H1 (cell line): ENCODE results near the gene EGFLAM. TPM values are rescaled to one million over a fixed set of nuclear protein-coding genes. Genes with fewer than 3 reads are reported as not detected.

Experiments
- CTCF ChIA-PET: fragments of 300-600 bp; sonication (Branson Sonifier 250); formaldehyde crosslinking; loops from one replicate; lab custom pipeline; 2021; ENCODE audit not compliant: partially characterized antibody; lab: Charles Lee
- POLR2A ChIA-PET: fragments of 300-600 bp; sonication (Branson Sonifier 250); formaldehyde crosslinking; loops from one replicate; lab custom pipeline; 2021; ENCODE audit warnings: inconsistent platforms; ENCODE audit not compliant: partially characterized antibody; lab: Charles Lee
- DNase-seq, 2 experiments: peaks; one replicate each; pipeline versions ENCODE4 v3.0.0 to v3.0.0-alpha.2; 2010 to 2022; ENCODE audit warnings: low spot score in 2 of 2, low read depth in 1 of 2, mixed read lengths in 1 of 2
- FAIRE-seq: peaks from 2 replicates; lab custom pipeline; 2011; peaks lifted over from hg19 to GRCh38; lab: Jason Lieb, UNC
- H2AFZ ChIP-seq: 2 replicates; pipeline ENCODE4 v1.8.1; 2012; ENCODE audit warnings: low read length, inconsistent platforms
- H2AK5ac ChIP-seq: 2 replicates; pipeline ENCODE4 v1.6.1; 2013; ENCODE audit warnings: low read depth, low read length
- H2BK120ac ChIP-seq: replicated peaks from 2 replicates; pipeline ENCODE3; 2013; ENCODE audit warnings: low read depth, low read length, inconsistent platforms
- H2BK12ac ChIP-seq: 2 replicates; pipeline ENCODE4 v1.6.1; 2013; ENCODE audit warnings: low read depth, low read length
- H2BK15ac ChIP-seq: 2 replicates; pipeline ENCODE4 v1.6.1; 2013; ENCODE audit warnings: low read length
- H2BK20ac ChIP-seq: 2 replicates; pipeline ENCODE4 v1.6.1; 2013; ENCODE audit warnings: low read length
- H2BK5ac ChIP-seq: 2 replicates; pipeline ENCODE4 v1.6.1; 2013; ENCODE audit warnings: low read depth, low read length
- H3K14ac ChIP-seq: 2 replicates; pipeline ENCODE4 v1.6.1; 2013; ENCODE audit warnings: inconsistent platforms; ENCODE audit not compliant: insufficient read length
- H3K18ac ChIP-seq: 2 replicates; pipeline ENCODE4 v1.6.1; 2013; ENCODE audit warnings: low read length; ENCODE audit errors: extremely low read depth
- H3K23ac ChIP-seq: 2 replicates; pipeline ENCODE4 v1.6.1; 2013; ENCODE audit warnings: inconsistent platforms; ENCODE audit not compliant: insufficient read length
- H3K23me2 ChIP-seq: 2 replicates; pipeline ENCODE4 v1.6.1; 2013; ENCODE audit warnings: low read depth, low read length
- H3K27ac ChIP-seq: 2 replicates; pipeline ENCODE4 v1.6.1; 2011; ENCODE audit warnings: low read depth, low read length, inconsistent platforms
- H3K27me3 ChIP-seq, 4 experiments: replicated peaks in 1 of 4; 1 replicate in 1 of 4; 2 replicates in 3 of 4; pipeline versions ENCODE4 v1.6.1 to v1.8.1; 2011 to 2013; ENCODE audit warnings: low read length in 3 of 4, mild to moderate bottlenecking in 3 of 4, inconsistent platforms in 2 of 4, mixed read lengths in 2 of 4, moderate library complexity in 1 of 4; ENCODE audit not compliant: control insufficient read depth in 3 of 4, insufficient read depth in 3 of 4; ENCODE audit errors: extremely low read depth in 1 of 4
- H3K36me3 ChIP-seq, 4 experiments: 2 replicates each; pipeline versions ENCODE4 v1.6.1 to v1.8.1; 2011 to 2013; ENCODE audit warnings: mild to moderate bottlenecking in 4 of 4, low read length in 3 of 4, moderate library complexity in 2 of 4, control low read depth in 1 of 4, inconsistent platforms in 1 of 4; ENCODE audit not compliant: insufficient read depth in 4 of 4, control insufficient read depth in 2 of 4
- H3K4ac ChIP-seq: replicated peaks from 2 replicates; pipeline ENCODE3; 2013; ENCODE audit warnings: low read length, low read depth, mixed read lengths, inconsistent platforms; ENCODE audit not compliant: insufficient read length
- H3K4me1 ChIP-seq, 4 experiments: replicated peaks in 1 of 4; 1 replicate in 1 of 4; 2 replicates in 3 of 4; pipeline versions ENCODE4 v1.6.1 to v1.8.1; 2011 to 2013; ENCODE audit warnings: low read length in 3 of 4, inconsistent platforms in 2 of 4, mixed read lengths in 1 of 4; ENCODE audit not compliant: insufficient read depth in 4 of 4, control insufficient read depth in 3 of 4
- H3K4me2 ChIP-seq, 2 experiments: 2 replicates each; pipeline versions ENCODE4 v1.6.1 to v1.8.1; 2011 to 2013; ENCODE audit warnings: low read depth in 2 of 2, low read length in 2 of 2, control low read depth in 1 of 2, inconsistent platforms in 1 of 2, mild to moderate bottlenecking in 1 of 2; ENCODE audit not compliant: insufficient read depth in 1 of 2
- H3K4me3 ChIP-seq, 4 experiments: fragments of 200-600, 300-600 bp in 1 of 4; sonication (generic), shearing (Covaris generic), sonication (Bioruptor Twin) in 1 of 4; 2 replicates each; pipeline versions ENCODE4 v1.5.1 to v1.8.1; 2011 to 2016; ENCODE audit warnings: low read length in 4 of 4, low read depth in 3 of 4, control low read depth in 2 of 4, inconsistent platforms in 2 of 4, mild to moderate bottlenecking in 2 of 4, mixed read lengths in 1 of 4, moderate library complexity in 1 of 4; ENCODE audit not compliant: insufficient read depth in 2 of 4; ENCODE audit errors: extremely low read depth in 1 of 4
- H3K56ac ChIP-seq: replicated peaks from 2 replicates; pipeline ENCODE3; 2013; ENCODE audit warnings: low read depth, mild to moderate bottlenecking, mixed read lengths, low read length, inconsistent platforms; ENCODE audit not compliant: insufficient read length
- H3K79me1 ChIP-seq: 2 replicates; pipeline ENCODE4 v1.6.1; 2013; ENCODE audit warnings: low read depth, low read length, control low read depth
- H3K79me2 ChIP-seq, 2 experiments: 2 replicates each; pipeline versions ENCODE4 v1.6.1 to v1.8.1; 2012 to 2013; ENCODE audit warnings: low read length in 2 of 2, mild to moderate bottlenecking in 2 of 2, inconsistent platforms in 1 of 2; ENCODE audit not compliant: insufficient read depth in 2 of 2, control insufficient read depth in 1 of 2
- H3K9ac ChIP-seq, 4 experiments: replicated peaks in 1 of 4; 1 replicate in 1 of 4; 2 replicates in 3 of 4; pipeline versions ENCODE4 v1.6.1 to v1.8.1; 2011 to 2013; ENCODE audit warnings: low read depth in 3 of 4, low read length in 3 of 4, control low read depth in 2 of 4, mild to moderate bottlenecking in 2 of 4, moderate library complexity in 2 of 4, inconsistent platforms in 1 of 4; ENCODE audit errors: extremely low read depth in 1 of 4
- H3K9me3 ChIP-seq, 2 experiments: 2 replicates each; pipeline versions ENCODE4 v1.6.1 to v1.8.1; 2012 to 2013; ENCODE audit warnings: mild to moderate bottlenecking in 2 of 2, moderate library complexity in 2 of 2, control low read depth in 1 of 2, inconsistent platforms in 1 of 2, low read depth in 1 of 2, low read length in 1 of 2, mixed read lengths in 1 of 2; ENCODE audit not compliant: insufficient read depth in 2 of 2
- H4K20me1 ChIP-seq, 2 experiments: replicated peaks in 1 of 2; 2 replicates each; pipeline versions ENCODE3 to v1.8.1; 2011 to 2013; ENCODE audit warnings: inconsistent platforms in 2 of 2, low read length in 2 of 2, mild to moderate bottlenecking in 1 of 2; ENCODE audit not compliant: insufficient read depth in 2 of 2, control insufficient read depth in 1 of 2
- H4K5ac ChIP-seq: 2 replicates; pipeline ENCODE4 v1.6.1; 2013; ENCODE audit warnings: low read length, low read depth, mixed read lengths, inconsistent platforms; ENCODE audit not compliant: insufficient read length
- H4K8ac ChIP-seq: 2 replicates; pipeline ENCODE4 v1.8.0; 2013; ENCODE audit warnings: mild to moderate bottlenecking, moderate library complexity, low read length, inconsistent platforms; ENCODE audit not compliant: insufficient read depth; ENCODE audit errors: extremely low read depth
- H4K91ac ChIP-seq: replicated peaks from 2 replicates; pipeline ENCODE3; 2013; ENCODE audit warnings: low read length, mixed read lengths, inconsistent platforms; ENCODE audit not compliant: insufficient read length
- JUN ChIP-seq: IDR thresholded peaks from 2 replicates; pipeline ENCODE4 v1.6.1; 2011; ENCODE audit warnings: low read depth, mild to moderate bottlenecking, improper control_type of control experiment, low read length
- SIX5 ChIP-seq: IDR thresholded peaks from 2 replicates; pipeline ENCODE4 v1.6.1; 2011; ENCODE audit warnings: mild to moderate bottlenecking, low read depth, low read length
- SP4 ChIP-seq: IDR thresholded peaks from 2 replicates; pipeline ENCODE4 v1.6.1; 2012; ENCODE audit warnings: low read length, inconsistent platforms
- WGBS, 2 experiments: shearing (Covaris generic) in 1 of 2; methylation state at CpG; one replicate each; pipeline versions ENCODE4 v1.1.6 to v1.1.7; 2013 to 2015; ENCODE audit warnings: low lambda C conversion rate in 2 of 2, mixed read lengths in 2 of 2, inconsistent platforms in 1 of 2, low coverage in 1 of 2, missing lambda C conversion rate in 1 of 2; ENCODE audit not compliant: insufficient replicate concordance in 2 of 2, insufficient coverage in 1 of 2, insufficient read length in 1 of 2; ENCODE audit errors: extremely low coverage in 1 of 2, missing lambda C conversion rate in 1 of 2; 5-methylcytosine and 5-hydroxymethylcytosine counted together
- polyA plus RNA-seq, 7 experiments: library from polyadenylated mRNA; depleted of rRNA in 3 of 7; stranded (reverse) in 5 of 7; unstranded in 2 of 7; fragments of >200 nt in 5 of 7; fragments of 200-250 nt in 2 of 7; gene quantifications; 1 replicate in 5 of 7; 2 replicates in 1 of 7; 4 replicates in 1 of 7; pipeline versions ENCODE4 v1.2.1 to v1.2.3, GENCODE V29; 2011 to 2013; ENCODE audit warnings: missing spikeins in 2 of 7, mixed read lengths in 2 of 7
- total RNA-seq: library from RNA; stranded (reverse); fragmentation: NEBNext Ultra II Directional; extraction: Animal tissue kit (Norgen Biotek cat#: 25700); gene quantifications from 2 replicates; pipeline ENCODE4 v1.2.1, GENCODE V29; 2021

EGFLAM gene
- total and polyA plus RNA-seq, 2 of the 8 experiments (the other 6 are each of a cell fraction or from before 2014, with no cell fraction given): 0.20 to 0.24 TPM

GRCh38 chr5:38445374-38446028 lies 187.1 kb downstream of the EGFLAM start:
- H3K56ac ChIP-seq: no peak overlapping the region
- no peaks in the 10 kb centered on the region for H3K79me1 ChIP-seq
- H3K4me2 ChIP-seq: no peak overlapping the region
- H3K18ac ChIP-seq: no peak overlapping the region
- no peak overlapping the region for H3K4me3 ChIP-seq
- DNase-seq: no peak
- no peak overlapping the region for H4K8ac ChIP-seq
- no peak for TF ChIP-seq JUN
- TF ChIP-seq SIX5: no peak
- TF ChIP-seq SP4: no peak
- H2BK5ac ChIP-seq: no peak overlapping the region
- H3K27ac ChIP-seq: no peak overlapping the region
- H3K27me3 ChIP-seq: no peaks in the 10 kb centered on the region
- H3K9me3 ChIP-seq: no peaks in the 10 kb centered on the region
- no peak overlapping the region for H4K91ac ChIP-seq
- H3K4me1 ChIP-seq: no peaks in the 10 kb centered on the region; a peak in 1 of 7 replicates
- 0 out of 2 replicates have a peak overlapping the region, but pooled peaks have one; percentile 31 for H2AFZ ChIP-seq
- no peak overlapping the region for H3K9ac ChIP-seq
- H3K23me2 ChIP-seq: peaks cover 1% of the 10 kb centered on the region; the same call in 1 of the 2 replicates
- H4K20me1 ChIP-seq: no peaks in the 10 kb centered on the region
- H3K36me3 ChIP-seq: no peaks in the 10 kb centered on the region
- H2AK5ac ChIP-seq: no peak overlapping the region
- H3K4ac ChIP-seq: no peak overlapping the region
- H3K23ac ChIP-seq: no peak overlapping the region
- no peak overlapping the region for H2BK12ac ChIP-seq
- H3K79me2 ChIP-seq: no peaks in the 10 kb centered on the region
- WGBS, 2 experiments: 97% methylated on average over 22 of the region's 24 CpGs; no CpG with 5 or more reads in 1 of the 2 experiments
- H3K14ac ChIP-seq: no peak overlapping the region
- H2BK15ac ChIP-seq: no peak overlapping the region
- ChIA-PET CTCF (interaction anchor here (0.6 to 5.4 kb wide), 9 partner anchors 12 to 362 kb away, joined by 3 to 63 read pairs (median 4); no protein-coding TSS in a partner anchor), POLR2A (interaction anchor here (1.0 kb wide), 1 partner anchor 29 kb away, joined by 3 read pairs; no protein-coding TSS in a partner anchor)
- no peak overlapping the region for H2BK120ac ChIP-seq
- FAIRE-seq: no peak
- H2BK20ac ChIP-seq: no peak overlapping the region
- H4K5ac ChIP-seq: no peak overlapping the region
